Thyroid gland (tissue), 4 donors: ENCODE data around the gene ASH1L.

ENCODE experiments used
- POLR2A ChIP-seq, 2 donors: fragments of 450-650 bp; IDR thresholded peaks; one replicate each; pipeline ENCODE4 v1.6.1; 2017; ENCODE audit warnings: antibody characterized with exemption in 2 of 2, mild to moderate bottlenecking in 2 of 2, moderate library complexity in 1 of 2
- TF ChIP-seq, protein P1 (sequence below), 6 experiments: fragments of 200-600 bp in 3 of 6; fragments of 450-650 bp in 3 of 6; sonication (generic) in 3 of 6; IDR thresholded peaks; one replicate each; pipeline ENCODE4 v1.5.1; 2016 to 2019; ENCODE audit warnings: antibody characterized with exemption in 6 of 6, mild to moderate bottlenecking in 2 of 6, inconsistent platforms in 1 of 6, moderate library complexity in 1 of 6

DNA sequence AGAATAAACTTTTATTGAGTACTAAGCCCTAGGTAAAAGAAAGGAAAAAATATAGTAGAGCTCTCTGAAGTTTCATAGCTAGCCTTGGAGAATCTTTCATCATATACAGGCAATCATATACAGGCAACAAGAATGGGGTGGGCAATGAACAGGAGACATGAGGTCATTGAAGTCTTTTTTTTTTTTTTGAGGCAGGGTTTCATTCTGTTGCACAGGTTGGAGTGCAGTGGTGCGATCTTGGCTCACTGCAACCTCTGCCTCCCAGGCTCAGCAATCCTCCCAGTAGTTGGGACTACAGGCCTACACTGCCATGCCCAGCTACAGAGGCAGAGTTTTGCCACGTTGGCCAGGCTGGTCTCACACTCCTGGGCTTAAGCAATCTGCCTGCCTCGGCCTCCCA lies 219.8 kb downstream of the ASH1L start:
- TF ChIP-seq, protein P1, sequence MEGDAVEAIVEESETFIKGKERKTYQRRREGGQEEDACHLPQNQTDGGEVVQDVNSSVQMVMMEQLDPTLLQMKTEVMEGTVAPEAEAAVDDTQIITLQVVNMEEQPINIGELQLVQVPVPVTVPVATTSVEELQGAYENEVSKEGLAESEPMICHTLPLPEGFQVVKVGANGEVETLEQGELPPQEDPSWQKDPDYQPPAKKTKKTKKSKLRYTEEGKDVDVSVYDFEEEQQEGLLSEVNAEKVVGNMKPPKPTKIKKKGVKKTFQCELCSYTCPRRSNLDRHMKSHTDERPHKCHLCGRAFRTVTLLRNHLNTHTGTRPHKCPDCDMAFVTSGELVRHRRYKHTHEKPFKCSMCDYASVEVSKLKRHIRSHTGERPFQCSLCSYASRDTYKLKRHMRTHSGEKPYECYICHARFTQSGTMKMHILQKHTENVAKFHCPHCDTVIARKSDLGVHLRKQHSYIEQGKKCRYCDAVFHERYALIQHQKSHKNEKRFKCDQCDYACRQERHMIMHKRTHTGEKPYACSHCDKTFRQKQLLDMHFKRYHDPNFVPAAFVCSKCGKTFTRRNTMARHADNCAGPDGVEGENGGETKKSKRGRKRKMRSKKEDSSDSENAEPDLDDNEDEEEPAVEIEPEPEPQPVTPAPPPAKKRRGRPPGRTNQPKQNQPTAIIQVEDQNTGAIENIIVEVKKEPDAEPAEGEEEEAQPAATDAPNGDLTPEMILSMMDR (IDR thresholded peaks at IDR 0.05), result no peak
- TF ChIP-seq POLR2A (IDR thresholded peaks at IDR 0.05), result no peak
